Caco-2 (cell line): Measurements from ENCODE around the gene DAB2IP. TPM values are rescaled to one million over a fixed set of nuclear protein-coding genes. Genes with fewer than 3 reads are reported as not detected.

Source experiments
- BruUV-seq: library from RNA; stranded (reverse); fragments of 400-500 nt; replicated peaks from 2 replicates; lab custom pipeline; 2021; lab: Mats Ljungman, UMichigan
- CTCF ChIA-PET: fragments of 300-600 bp; sonication (Branson Sonifier 250); formaldehyde crosslinking; loops from one replicate; lab custom pipeline; 2022; ENCODE audit warnings: antibody characterized with exemption; lab: Charles Lee
- POLR2A ChIA-PET: fragments of 300-600 bp; sonication (Branson Sonifier 250); formaldehyde crosslinking; loops from one replicate; lab custom pipeline; 2022; ENCODE audit warnings: antibody characterized with exemption; lab: Charles Lee
- DNase-seq, 2 experiments: peaks; one replicate each; pipeline versions ENCODE4 v3.0.0 to v3.0.0-alpha.2; 2020 to 2022
- H3K27me3 ChIP-seq: replicated peaks from 2 replicates; pipeline ENCODE4 v1.6.0; 2011; ENCODE audit warnings: low read length; ENCODE audit not compliant: control insufficient read depth, insufficient read depth
- H3K36me3 ChIP-seq: 2 replicates; pipeline ENCODE4 v1.5.1; 2011; ENCODE audit warnings: low read length; ENCODE audit not compliant: control insufficient read depth, insufficient read depth
- H3K4me1 ChIP-seq: fragments of 250-450 bp; sonication (Bioruptor Pico); 2 replicates; pipeline ENCODE4 v1.5.1; 2020; ENCODE audit warnings: mild to moderate bottlenecking
- H3K4me3 ChIP-seq: 2 replicates; pipeline ENCODE4 v1.5.1; 2011; ENCODE audit warnings: low read depth, mild to moderate bottlenecking, control low read depth, low read length
- H3K9me3 ChIP-seq: fragments of 250-450 bp; sonication (Bioruptor Pico); 2 replicates; pipeline ENCODE4 v1.5.1; 2020; ENCODE audit warnings: mild to moderate bottlenecking, moderate library complexity
- H3K27ac Mint-ChIP-seq: one replicate; pipeline ENCODE4 v1.8.0; 2022; ENCODE audit warnings: mixed read lengths; ENCODE audit not compliant: unreplicated experiment
- H3K27me3 Mint-ChIP-seq: one replicate; pipeline ENCODE4 v1.8.0; 2022; ENCODE audit warnings: mixed read lengths; ENCODE audit not compliant: insufficient read depth, unreplicated experiment
- H3K36me3 Mint-ChIP-seq: one replicate; pipeline ENCODE4 v1.8.0; 2022; ENCODE audit warnings: mild to moderate bottlenecking, mixed read lengths; ENCODE audit not compliant: insufficient read depth, unreplicated experiment
- H3K4me1 Mint-ChIP-seq: one replicate; pipeline ENCODE4 v1.8.0; 2022; ENCODE audit warnings: low read depth, mixed read lengths; ENCODE audit not compliant: unreplicated experiment
- H3K4me3 Mint-ChIP-seq: one replicate; pipeline ENCODE4 v1.8.0; 2022; ENCODE audit warnings: mild to moderate bottlenecking, moderate library complexity, mixed read lengths; ENCODE audit not compliant: unreplicated experiment
- H3K9me3 Mint-ChIP-seq: one replicate; pipeline ENCODE4 v1.8.0; 2022; ENCODE audit warnings: mixed read lengths; ENCODE audit not compliant: unreplicated experiment
- intact Hi-C: fragments of 100-400 bp; cut with micrococcal nuclease; formaldehyde crosslinking; loops from one replicate; pipeline ENCODE4 v1.10.0; 2022; ENCODE audit not compliant: unreplicated experiment
- total RNA-seq: library from RNA; stranded (reverse); gene quantifications from 2 replicates; pipeline ENCODE4 v1.2.3, GENCODE V29; 2022
- TF ChIP-seq, protein P1 (sequence below), 2 experiments: fragments of 200-600 bp in 1 of 2; IDR thresholded peaks; 1 replicate in 1 of 2; 2 replicates in 1 of 2; pipeline versions ENCODE4 v1.5.1 to v1.8.0; 2011 to 2022; ENCODE audit warnings: antibody characterized with exemption in 1 of 2, control low read depth in 1 of 2, inconsistent platforms in 1 of 2, low read depth in 1 of 2, low read length in 1 of 2, mild to moderate bottlenecking in 1 of 2, moderate library complexity in 1 of 2; ENCODE audit not compliant: insufficient read depth in 1 of 2, severe bottlenecking in 1 of 2, unreplicated experiment in 1 of 2

DAB2IP gene
- total RNA-seq, 1 experiment from 2014 or later, result 26.0 TPM

DNA sequence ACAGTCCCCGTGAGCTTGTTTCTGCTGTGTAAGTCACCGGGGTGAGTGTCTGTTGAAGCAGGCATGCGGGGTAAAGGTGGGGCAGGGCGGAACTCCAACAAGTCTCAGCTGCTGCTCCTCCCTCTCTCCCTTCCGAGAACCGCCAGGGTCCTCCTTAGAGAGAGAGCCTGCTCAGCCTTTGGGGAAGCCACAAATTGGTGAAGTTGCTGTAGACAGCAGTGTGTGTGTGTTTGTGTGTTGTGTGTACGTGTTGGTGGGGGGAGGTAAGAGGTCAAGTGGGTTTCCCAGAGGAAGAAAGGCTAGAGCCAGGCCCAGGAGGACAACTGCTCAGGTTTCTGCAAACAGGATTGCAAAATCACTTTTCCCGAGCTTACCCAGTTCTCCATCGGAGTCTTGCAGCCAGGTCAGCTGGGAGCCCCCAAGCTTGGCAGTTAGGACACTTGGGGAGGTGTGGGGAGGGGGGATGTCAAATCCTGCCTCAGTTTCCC is 38.9 kb upstream of the DAB2IP start:
- no peaks in the 10 kb centered on the region for H3K36me3 ChIP-seq
- peak overlapping the region; percentile 63 for H3K4me3 Mint-ChIP-seq
- no peaks in the 10 kb centered on the region for H3K9me3 Mint-ChIP-seq
- peaks cover 8% of the 10 kb centered on the region for H3K4me1 ChIP-seq
- CTCF ChIA-PET, result interaction anchor here (0.9 to 1.5 kb wide), 2 partner anchors 8 to 42 kb away, joined by 3 to 4 read pairs; no protein-coding TSS in a partner anchor
- intact Hi-C loops, result no loop called here
- H3K27ac Mint-ChIP-seq, result peak overlapping the region; percentile 13
- TF ChIP-seq, protein P1, sequence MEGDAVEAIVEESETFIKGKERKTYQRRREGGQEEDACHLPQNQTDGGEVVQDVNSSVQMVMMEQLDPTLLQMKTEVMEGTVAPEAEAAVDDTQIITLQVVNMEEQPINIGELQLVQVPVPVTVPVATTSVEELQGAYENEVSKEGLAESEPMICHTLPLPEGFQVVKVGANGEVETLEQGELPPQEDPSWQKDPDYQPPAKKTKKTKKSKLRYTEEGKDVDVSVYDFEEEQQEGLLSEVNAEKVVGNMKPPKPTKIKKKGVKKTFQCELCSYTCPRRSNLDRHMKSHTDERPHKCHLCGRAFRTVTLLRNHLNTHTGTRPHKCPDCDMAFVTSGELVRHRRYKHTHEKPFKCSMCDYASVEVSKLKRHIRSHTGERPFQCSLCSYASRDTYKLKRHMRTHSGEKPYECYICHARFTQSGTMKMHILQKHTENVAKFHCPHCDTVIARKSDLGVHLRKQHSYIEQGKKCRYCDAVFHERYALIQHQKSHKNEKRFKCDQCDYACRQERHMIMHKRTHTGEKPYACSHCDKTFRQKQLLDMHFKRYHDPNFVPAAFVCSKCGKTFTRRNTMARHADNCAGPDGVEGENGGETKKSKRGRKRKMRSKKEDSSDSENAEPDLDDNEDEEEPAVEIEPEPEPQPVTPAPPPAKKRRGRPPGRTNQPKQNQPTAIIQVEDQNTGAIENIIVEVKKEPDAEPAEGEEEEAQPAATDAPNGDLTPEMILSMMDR (IDR thresholded peaks at IDR 0.05; ENCODE audit: insufficient read depth in 1 of 2, low read depth in 1 of 2, low read length in 1 of 2, severe bottlenecking in 1 of 2, unreplicated experiment in 1 of 2), result no peak
- no peaks in the 10 kb centered on the region for H3K27me3 ChIP-seq
- POLR2A ChIA-PET, result no interaction called here
- no peak for DNase-seq
- no TSS peak for BruUV-seq
- H3K4me3 ChIP-seq, result 0 out of 2 replicates have a peak overlapping the region, but pooled peaks have one; percentile 11
- no peaks in the 10 kb centered on the region for H3K27me3 Mint-ChIP-seq
- H3K36me3 Mint-ChIP-seq, result no peaks in the 10 kb centered on the region
- H3K9me3 ChIP-seq, result no peaks in the 10 kb centered on the region
- peaks cover 11% of the 10 kb centered on the region for H3K4me1 Mint-ChIP-seq

DNA sequence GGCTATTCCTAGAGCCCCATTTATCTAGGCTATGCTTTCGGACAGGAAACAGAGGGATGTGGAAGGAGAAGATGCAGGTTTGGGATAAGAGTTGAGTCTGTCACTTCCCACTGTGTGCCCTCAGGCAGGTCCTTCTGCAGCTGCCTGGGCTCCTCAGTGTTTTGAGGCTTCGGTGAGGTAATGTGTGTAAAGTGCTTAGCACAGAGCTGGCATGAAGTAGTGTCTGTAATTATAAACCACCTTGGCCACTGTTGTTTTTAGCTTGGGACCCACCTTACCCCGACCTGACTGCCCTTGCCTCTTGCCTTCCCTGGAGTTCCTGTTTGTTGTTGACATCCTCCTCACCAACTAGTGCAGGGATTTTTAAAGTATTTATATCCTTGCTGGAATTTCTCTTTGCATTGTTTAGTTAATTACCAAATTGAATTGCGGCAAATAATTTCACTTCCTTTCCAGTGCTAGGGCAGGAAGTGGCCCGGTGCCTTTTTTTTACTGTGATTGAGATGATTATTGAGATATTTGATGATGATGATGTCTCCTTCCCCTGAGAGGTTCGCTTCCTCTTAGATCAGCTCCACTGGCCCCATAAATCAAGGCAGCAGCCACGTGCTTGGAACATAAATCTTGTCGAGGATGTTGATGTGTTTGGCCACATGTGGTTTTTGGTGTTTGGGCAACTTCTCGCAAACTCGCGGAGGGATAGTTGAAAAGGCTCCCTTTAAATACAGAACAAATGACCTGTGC is 38.3 kb upstream of the DAB2IP start:
- BruUV-seq, result no TSS peak
- H3K36me3 ChIP-seq, result no peaks in the 10 kb centered on the region
- H3K9me3 ChIP-seq, result no peaks in the 10 kb centered on the region
- ChIA-PET POLR2A (no interaction called here), CTCF (interaction anchor here (0.9 to 1.5 kb wide), 2 partner anchors 7 to 43 kb away, joined by 3 to 4 read pairs; no protein-coding TSS in a partner anchor)
- no peaks in the 10 kb centered on the region for H3K27me3 Mint-ChIP-seq
- no peak for DNase-seq
- intact Hi-C loops, result no loop called here
- H3K9me3 Mint-ChIP-seq, result no peaks in the 10 kb centered on the region
- no peak overlapping the region for H3K4me3 Mint-ChIP-seq
- H3K4me3 ChIP-seq, result no peak overlapping the region
- TF ChIP-seq, protein P1 (IDR thresholded peaks at IDR 0.05; ENCODE audit: insufficient read depth in 1 of 2, low read depth in 1 of 2, low read length in 1 of 2, severe bottlenecking in 1 of 2, unreplicated experiment in 1 of 2), result no peak
- H3K4me1 ChIP-seq, result peaks cover 8% of the 10 kb centered on the region
- peak overlapping the region; percentile 13 for H3K27ac Mint-ChIP-seq
- H3K27me3 ChIP-seq, result no peaks in the 10 kb centered on the region
- no peaks in the 10 kb centered on the region for H3K36me3 Mint-ChIP-seq
- H3K4me1 Mint-ChIP-seq, result peaks cover 7% of the 10 kb centered on the region

DNA sequence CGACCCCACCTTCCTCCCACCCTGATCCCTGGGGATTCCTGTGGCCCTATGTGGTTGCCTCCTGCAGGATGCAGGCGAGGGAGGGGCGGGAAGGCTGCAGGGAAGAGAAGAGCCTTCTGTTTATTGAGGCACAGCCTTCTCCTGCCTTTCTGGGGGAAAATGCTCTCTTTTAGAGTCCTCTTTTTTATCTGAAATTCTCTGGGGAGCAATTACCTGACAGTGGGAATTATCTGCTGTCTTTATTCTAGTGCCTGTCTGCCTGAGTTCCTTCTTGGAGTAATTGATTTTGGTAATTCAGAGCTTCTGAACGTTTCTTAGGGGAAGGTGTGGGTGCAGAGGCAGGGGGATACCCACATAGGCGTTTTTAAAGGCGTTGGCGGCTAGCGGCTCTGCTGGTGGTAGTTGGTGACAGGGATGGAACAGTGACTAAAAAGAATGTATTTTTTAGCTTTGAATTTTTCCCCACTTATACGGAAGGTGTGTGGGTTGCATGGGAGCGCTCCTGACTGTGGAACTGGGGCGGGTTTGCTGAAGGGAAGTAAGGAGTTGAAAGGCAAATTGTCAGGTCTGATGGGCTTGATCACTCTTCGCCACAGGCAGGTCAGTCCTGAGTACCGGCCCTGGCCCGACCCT is 35.2 kb upstream of the DAB2IP start:
- H3K4me3 ChIP-seq, result no peak overlapping the region
- H3K9me3 ChIP-seq, result no peaks in the 10 kb centered on the region
- peaks cover 8% of the 10 kb centered on the region for H3K4me1 ChIP-seq
- H3K4me1 Mint-ChIP-seq, result peaks cover 14% of the 10 kb centered on the region
- H3K27ac Mint-ChIP-seq, result no peak overlapping the region
- BruUV-seq, result no TSS peak
- CTCF ChIA-PET, result no interaction called here
- no peaks in the 10 kb centered on the region for H3K36me3 ChIP-seq
- H3K9me3 Mint-ChIP-seq, result no peaks in the 10 kb centered on the region
- no peak overlapping the region for H3K4me3 Mint-ChIP-seq
- no peak for DNase-seq
- TF ChIP-seq, protein P1 (IDR thresholded peaks at IDR 0.05; ENCODE audit: insufficient read depth in 1 of 2, low read depth in 1 of 2, low read length in 1 of 2, severe bottlenecking in 1 of 2, unreplicated experiment in 1 of 2), result no peak
- POLR2A ChIA-PET, result no interaction called here
- H3K27me3 Mint-ChIP-seq, result no peaks in the 10 kb centered on the region
- intact Hi-C loops, result no loop called here
- H3K36me3 Mint-ChIP-seq, result no peaks in the 10 kb centered on the region
- H3K27me3 ChIP-seq, result no peaks in the 10 kb centered on the region
